HG03460 (cell line): ENCODE measurements around the gene COA1.
"Not testable (repeated sequence)": the region's sequence is repeated elsewhere in the genome, so short reads cannot be mapped to it uniquely, and the experiment has no call there.

ENCODE experiments used
- ATAC-seq: cut with Tn5 transposase; IDR thresholded peaks from one replicate; pipeline ENCODE4 v1.9.1; 2021; ENCODE audit not compliant: unreplicated experiment

COA1 gene

DNA sequence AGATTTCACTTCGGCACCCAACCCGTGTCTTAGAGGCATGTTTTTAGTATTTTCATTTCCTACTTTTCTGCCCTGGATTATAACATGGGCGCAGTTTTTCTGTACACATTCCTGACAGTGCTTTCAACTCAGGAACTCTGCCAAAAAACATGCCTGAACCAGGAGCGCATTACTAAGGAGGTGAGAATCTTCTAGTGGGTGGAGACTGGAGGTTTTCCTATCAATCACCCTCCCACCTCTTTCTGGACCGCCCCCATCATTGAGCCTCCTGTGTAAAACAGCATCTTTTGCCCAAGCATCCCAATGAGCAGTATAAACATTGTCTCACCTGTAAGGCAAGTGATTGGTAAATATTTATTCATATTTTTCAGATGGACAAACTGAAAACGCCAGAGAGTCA is 93.2 kb downstream of the COA1 start:
- ATAC-seq: no peak

GRCh38 chr7:43634384-43634783 is 94.9 kb downstream of the COA1 start:
- ATAC-seq: no peak

GRCh38 chr7:43632746-43633145 is 96.6 kb downstream of the COA1 start:
- ATAC-seq: no peak

DNA sequence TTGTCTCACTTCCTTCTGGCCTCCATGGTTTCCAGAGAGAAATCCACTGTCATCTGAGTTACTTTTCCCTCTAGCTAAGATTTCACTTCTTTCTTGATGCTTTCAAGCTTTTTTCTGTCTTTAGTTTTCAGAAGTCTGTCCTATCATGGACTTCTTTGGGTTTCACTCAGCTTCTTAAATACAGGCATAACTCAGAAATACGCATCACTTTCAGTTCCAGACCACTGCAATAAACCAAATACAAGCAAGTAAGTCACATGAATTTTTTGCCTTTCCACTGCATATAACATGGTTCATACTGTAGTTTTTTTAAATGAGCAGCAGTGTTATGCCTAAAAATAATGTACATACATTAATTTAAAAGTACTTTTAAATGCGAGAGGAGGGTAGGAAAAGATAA is 97.8 kb downstream of the COA1 start:
- ATAC-seq: no peak

GRCh38 chr7:43630482-43630881 is 98.8 kb downstream of the COA1 start:
- ATAC-seq: no peak

DNA sequence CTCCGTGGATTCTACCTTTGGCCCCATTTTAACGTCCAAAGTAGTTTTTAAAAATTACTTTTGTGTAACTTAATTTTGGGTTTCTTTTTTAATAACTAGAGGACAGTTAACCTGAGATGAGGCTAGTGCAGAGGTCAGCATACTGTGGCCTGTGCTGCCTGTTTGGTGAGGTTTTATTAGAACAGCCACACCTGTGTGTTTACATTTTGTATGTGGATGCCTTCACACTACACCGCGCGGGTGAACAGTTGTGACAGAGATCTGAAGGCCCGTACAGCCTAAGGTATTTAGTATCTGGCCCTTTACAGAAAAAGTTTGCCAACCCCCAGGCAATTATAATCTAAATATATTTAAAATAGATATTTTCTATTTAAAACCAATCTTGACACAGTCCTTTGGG is 99.5 kb downstream of the COA1 start:
- ATAC-seq: no peak

GRCh38 chr7:43628431-43628830 is 100.9 kb downstream of the COA1 start:
- ATAC-seq: no peak

- not testable (repeated sequence) for ATAC-seq
Measured at GRCh38 chr7:43627798-43628197, 101.5 kb downstream of the COA1 start.

GRCh38 chr7:43626695-43627094 is 102.6 kb downstream of the COA1 start:
- no peak for ATAC-seq

GRCh38 chr7:43625980-43626379 is 103.3 kb downstream of the COA1 start:
- no peak for ATAC-seq

- peak; percentile 60 for ATAC-seq
Measured at GRCh38 chr7:43625453-43625852, 103.9 kb downstream of the COA1 start.

DNA sequence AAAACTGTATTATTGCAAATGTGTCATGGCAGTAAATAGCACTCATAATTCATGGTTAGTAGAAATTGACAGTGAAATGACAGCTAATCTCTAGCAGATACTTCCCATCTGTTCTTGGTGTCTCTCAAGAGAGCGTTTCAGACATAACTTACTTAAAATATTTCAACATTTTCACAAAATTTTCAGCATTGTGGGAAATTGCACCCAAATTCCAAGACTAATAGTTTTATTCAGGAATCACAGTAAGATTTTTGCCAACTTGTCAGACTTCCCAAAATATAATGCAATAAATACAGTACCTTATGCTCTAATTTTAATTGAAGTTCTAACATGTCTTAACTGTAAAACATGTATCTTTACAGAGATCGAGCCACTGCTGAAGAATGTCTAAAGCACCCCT is 105.2 kb downstream of the COA1 start:
- ATAC-seq: no peak

- no peak for ATAC-seq
Measured at GRCh38 chr7:43621729-43622448, 107.4 kb downstream of the COA1 start.

DNA sequence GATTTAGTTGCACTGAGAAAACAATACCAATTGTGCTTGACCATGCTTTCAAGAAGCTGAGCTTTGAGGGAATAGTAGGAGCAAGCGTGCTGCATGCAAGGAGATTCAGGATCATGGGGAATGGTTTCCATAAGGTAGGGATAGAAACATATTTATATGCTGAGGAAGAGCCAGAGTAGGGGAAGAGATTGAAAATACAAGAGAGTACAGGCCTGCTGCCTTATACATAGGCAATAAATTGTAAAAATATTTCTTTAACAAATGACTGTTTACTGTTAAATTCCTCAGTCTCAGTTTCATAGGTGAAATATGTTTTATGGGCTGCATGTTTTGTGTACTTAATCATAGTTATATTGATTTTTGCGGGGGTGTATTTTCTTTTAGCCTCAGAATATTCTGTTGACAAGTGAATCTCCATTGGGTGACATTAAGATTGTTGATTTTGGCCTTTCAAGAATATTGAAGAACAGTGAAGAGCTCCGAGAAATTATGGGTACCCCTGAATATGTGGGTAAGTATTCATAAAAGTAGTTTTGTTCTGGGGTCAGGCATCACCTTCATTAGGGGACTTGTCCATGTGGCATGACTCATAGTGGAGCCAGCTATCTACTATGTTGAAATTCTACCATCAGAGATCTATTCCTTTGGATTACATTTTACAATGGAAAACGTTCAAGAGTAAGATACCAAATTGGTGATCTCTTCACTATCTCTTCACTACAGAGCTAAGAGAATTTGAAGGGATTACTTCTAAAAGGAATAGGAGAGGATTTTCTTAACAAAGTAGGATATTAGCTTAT is 109.9 kb downstream of the COA1 start:
- ATAC-seq: no peak

DNA sequence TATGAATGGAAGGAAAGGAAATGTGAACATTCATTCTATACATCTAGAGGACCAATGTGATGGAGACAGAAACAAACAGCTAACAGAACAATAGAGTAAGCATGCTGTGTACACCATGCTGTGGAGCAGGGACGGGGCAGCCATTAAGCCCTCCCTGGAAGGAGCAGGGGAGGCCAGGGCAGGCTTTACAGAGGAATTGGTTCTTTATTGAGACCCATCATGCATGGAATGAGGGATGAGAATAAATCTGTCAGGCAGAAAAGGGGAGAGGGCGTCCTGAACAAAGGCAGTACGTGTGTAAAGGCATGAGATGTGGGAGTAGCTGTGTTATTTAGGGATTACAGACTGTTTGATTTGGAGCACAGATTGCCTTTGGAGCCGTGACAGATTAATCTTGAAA is 111.2 kb downstream of the COA1 start:
- no peak for ATAC-seq

- no peak for ATAC-seq
Measured at GRCh38 chr7:43616977-43617376, 112.3 kb downstream of the COA1 start.

DNA sequence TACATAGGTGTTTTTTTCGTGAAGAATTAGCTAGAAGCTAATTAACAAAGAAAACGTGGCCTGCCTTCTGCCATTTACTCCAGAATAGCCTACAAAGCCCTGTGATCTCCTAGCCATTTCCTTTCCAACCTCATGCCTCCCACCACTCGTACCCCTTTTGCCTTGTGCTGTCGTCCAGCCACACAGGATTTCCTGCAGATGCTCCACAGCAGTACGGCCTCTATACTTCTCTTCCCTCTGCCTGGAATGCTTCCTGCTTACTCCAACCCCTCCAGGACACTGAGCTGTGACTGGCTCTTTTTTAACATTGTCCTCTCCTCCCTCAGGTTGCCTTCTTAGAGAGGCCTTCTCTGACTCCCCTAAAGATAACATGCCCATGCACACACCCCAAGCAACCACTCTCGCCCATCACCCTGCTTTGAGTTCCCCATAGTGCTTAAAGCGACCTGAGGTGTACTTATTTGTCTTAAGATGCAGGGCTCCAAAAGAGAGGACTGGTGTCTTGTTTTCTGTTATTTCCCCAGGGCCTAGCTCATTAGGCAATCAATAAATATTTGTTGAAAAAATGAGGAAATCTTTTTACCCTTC is 113.7 kb downstream of the COA1 start:
- no peak for ATAC-seq

- peak; percentile 56 for ATAC-seq
Measured at GRCh38 chr7:43612599-43613589, 116.4 kb downstream of the COA1 start.

DNA sequence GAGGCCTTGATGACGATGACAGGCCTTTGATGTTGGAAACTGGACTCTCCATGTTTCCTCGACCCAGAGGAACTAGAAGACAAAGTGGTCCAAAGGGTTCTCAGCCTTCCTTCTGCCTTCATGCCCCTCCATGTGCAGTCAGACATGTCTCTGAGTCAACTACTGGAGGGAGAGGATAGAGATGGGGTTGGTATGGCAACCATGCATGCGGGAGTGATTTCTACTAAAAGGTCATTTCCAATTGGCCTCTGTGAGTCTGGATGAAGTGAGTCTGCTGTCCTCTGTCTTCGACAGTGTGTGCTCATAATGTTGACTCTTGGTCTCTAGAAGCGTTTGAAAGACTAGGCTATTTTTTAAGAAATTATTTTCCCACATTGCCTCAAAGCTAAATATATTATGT is 117.2 kb downstream of the COA1 start:
- no peak for ATAC-seq

DNA sequence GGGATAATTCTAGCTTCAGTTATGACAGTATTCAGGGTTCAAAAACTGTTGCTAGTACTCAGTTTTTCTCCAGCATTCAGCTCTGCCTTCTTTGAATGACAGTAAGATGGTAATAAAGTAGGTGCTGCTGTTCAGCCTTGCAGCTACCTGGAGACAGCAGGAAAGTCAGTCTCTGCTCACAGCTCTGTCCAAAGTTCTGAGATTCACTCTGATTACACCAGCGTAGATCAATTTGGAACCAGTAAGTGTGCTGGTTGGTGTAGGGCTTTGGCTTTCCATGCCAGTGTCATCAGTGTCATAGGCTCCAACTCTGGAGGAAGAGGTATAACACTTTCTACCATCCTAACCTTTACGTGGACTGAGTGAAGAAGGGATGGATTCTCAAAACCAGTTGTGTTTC is 120.2 kb downstream of the COA1 start:
- ATAC-seq: no peak

- no peak for ATAC-seq
Measured at GRCh38 chr7:43604251-43604650, 125.1 kb downstream of the COA1 start.
